ENCODE measurements around the gene GATB.
A peak's percentile ranks its signal among the peaks of the same experiment; 100 is the strongest.

GATB gene

GRCh38 chr4:151772274-151772673 is 11.5 kb upstream of the GATB start:
- Mint-ChIP-seq H3K27ac (no peak overlapping the region), H3K36me3 (ENCODE audit: low read depth) (peaks cover 4% of the 10 kb centered on the region), H3K9me3 (peaks cover 46% of the 10 kb centered on the region), H3K4me3 (no peak overlapping the region), H3K4me1 (peaks cover 9% of the 10 kb centered on the region), H3K27me3 (ENCODE audit: low read depth, poor library complexity) (peaks cover 8% of the 10 kb centered on the region)
- TF ChIP-seq, protein P1, sequence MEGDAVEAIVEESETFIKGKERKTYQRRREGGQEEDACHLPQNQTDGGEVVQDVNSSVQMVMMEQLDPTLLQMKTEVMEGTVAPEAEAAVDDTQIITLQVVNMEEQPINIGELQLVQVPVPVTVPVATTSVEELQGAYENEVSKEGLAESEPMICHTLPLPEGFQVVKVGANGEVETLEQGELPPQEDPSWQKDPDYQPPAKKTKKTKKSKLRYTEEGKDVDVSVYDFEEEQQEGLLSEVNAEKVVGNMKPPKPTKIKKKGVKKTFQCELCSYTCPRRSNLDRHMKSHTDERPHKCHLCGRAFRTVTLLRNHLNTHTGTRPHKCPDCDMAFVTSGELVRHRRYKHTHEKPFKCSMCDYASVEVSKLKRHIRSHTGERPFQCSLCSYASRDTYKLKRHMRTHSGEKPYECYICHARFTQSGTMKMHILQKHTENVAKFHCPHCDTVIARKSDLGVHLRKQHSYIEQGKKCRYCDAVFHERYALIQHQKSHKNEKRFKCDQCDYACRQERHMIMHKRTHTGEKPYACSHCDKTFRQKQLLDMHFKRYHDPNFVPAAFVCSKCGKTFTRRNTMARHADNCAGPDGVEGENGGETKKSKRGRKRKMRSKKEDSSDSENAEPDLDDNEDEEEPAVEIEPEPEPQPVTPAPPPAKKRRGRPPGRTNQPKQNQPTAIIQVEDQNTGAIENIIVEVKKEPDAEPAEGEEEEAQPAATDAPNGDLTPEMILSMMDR (IDR thresholded peaks at IDR 0.05) = no peak
- no peak for DNase-seq

DNA sequence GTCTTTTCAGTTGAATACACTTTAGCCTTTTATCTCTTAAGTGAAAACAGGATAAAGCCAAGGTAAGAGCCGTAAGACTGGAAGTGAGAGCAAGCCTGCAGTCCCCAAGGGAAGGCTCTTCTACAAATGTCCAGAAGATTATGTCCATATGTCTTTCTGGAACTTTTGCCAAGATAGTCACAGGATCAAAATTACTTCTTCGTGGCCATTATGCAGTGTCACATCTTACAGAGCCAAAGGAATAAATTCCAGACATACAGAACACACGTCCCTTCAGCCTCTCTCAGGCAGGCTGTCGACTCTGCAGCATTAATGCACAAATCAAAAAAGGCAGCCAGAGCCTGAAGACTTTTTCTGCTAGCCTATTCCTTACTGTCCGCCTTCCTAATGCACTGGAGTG is 10.9 kb upstream of the GATB start:
- Mint-ChIP-seq H3K27ac (no peak overlapping the region), H3K9me3 (peaks cover 42% of the 10 kb centered on the region), H3K4me3 (no peak overlapping the region), H3K27me3 (ENCODE audit: low read depth, poor library complexity) (peaks cover 8% of the 10 kb centered on the region), H3K4me1 (peaks cover 9% of the 10 kb centered on the region), H3K36me3 (ENCODE audit: low read depth) (peaks cover 4% of the 10 kb centered on the region)
- TF ChIP-seq, protein P1 (IDR thresholded peaks at IDR 0.05) = no peak
- DNase-seq = no peak

GRCh38 chr4:151770154-151770553 is 9.3 kb upstream of the GATB start:
- no peak for DNase-seq
- Mint-ChIP-seq H3K36me3 (ENCODE audit: low read depth) (peaks cover 4% of the 10 kb centered on the region), H3K27ac (no peak overlapping the region), H3K4me1 (peaks cover 9% of the 10 kb centered on the region), H3K9me3 (peaks cover 28% of the 10 kb centered on the region), H3K4me3 (no peak overlapping the region), H3K27me3 (ENCODE audit: low read depth, poor library complexity) (peaks cover 11% of the 10 kb centered on the region)
- TF ChIP-seq, protein P1 (IDR thresholded peaks at IDR 0.05) = no peak

- TF ChIP-seq, protein P1 (IDR thresholded peaks at IDR 0.05) = no peak
- no peak for DNase-seq
- Mint-ChIP-seq H3K36me3 (ENCODE audit: low read depth) (peaks cover 4% of the 10 kb centered on the region), H3K27me3 (ENCODE audit: low read depth, poor library complexity) (peaks cover 17% of the 10 kb centered on the region), H3K4me1 (peaks cover 9% of the 10 kb centered on the region), H3K4me3 (no peak overlapping the region), H3K9me3 (peaks cover 15% of the 10 kb centered on the region), H3K27ac (peak overlapping the region; percentile 37)
These were observed 8.0 kb upstream of the GATB start for GRCh38 chr4:151768835-151769234.

GRCh38 chr4:151766691-151767090 is 5.9 kb upstream of the GATB start:
- Mint-ChIP-seq H3K4me1 (peaks cover 9% of the 10 kb centered on the region), H3K27ac (no peak overlapping the region), H3K4me3 (no peak overlapping the region), H3K9me3 (no peaks in the 10 kb centered on the region), H3K36me3 (ENCODE audit: low read depth) (no peaks in the 10 kb centered on the region), H3K27me3 (ENCODE audit: low read depth, poor library complexity) (peaks cover 21% of the 10 kb centered on the region)
- TF ChIP-seq, protein P1 (IDR thresholded peaks at IDR 0.05) = no peak
- no peak for DNase-seq

- TF ChIP-seq, protein P1 (IDR thresholded peaks at IDR 0.05) = no peak
- no peak for DNase-seq
- H3K27me3 Mint-ChIP-seq (ENCODE audit: low read depth, poor library complexity) = peaks cover 17% of the 10 kb centered on the region
- H3K9me3 Mint-ChIP-seq = no peaks in the 10 kb centered on the region
- no peaks in the 10 kb centered on the region for H3K36me3 Mint-ChIP-seq (ENCODE audit: low read depth)
- H3K27ac Mint-ChIP-seq = no peak overlapping the region
- peak overlapping the region; percentile 97 for H3K4me3 Mint-ChIP-seq
- peaks cover 28% of the 10 kb centered on the region for H3K4me1 Mint-ChIP-seq
These were observed 805 bp downstream of the GATB start for GRCh38 chr4:151760002-151760401.
